H1 (cell line): ENCODE measurements around the gene ASPRV1. TPM values are rescaled to one million over a fixed set of nuclear protein-coding genes. Genes with fewer than 3 reads are reported as not detected.

ENCODE experiments used
- CTCF ChIA-PET: fragments of 300-600 bp; sonication (Branson Sonifier 250); formaldehyde crosslinking; loops from one replicate; lab custom pipeline; 2021; ENCODE audit not compliant: partially characterized antibody; lab: Charles Lee
- POLR2A ChIA-PET: fragments of 300-600 bp; sonication (Branson Sonifier 250); formaldehyde crosslinking; loops from one replicate; lab custom pipeline; 2021; ENCODE audit warnings: inconsistent platforms; ENCODE audit not compliant: partially characterized antibody; lab: Charles Lee
- DNase-seq, 2 experiments: peaks; one replicate each; pipeline versions ENCODE4 v3.0.0 to v3.0.0-alpha.2; 2010 to 2022; ENCODE audit warnings: low spot score in 2 of 2, low read depth in 1 of 2, mixed read lengths in 1 of 2
- FAIRE-seq: peaks from 2 replicates; lab custom pipeline; 2011; peaks lifted over from hg19 to GRCh38; lab: Jason Lieb, UNC
- H2AFZ ChIP-seq: 2 replicates; pipeline ENCODE4 v1.8.1; 2012; ENCODE audit warnings: low read length, inconsistent platforms
- H2AK5ac ChIP-seq: 2 replicates; pipeline ENCODE4 v1.6.1; 2013; ENCODE audit warnings: low read depth, low read length
- H2BK120ac ChIP-seq: replicated peaks from 2 replicates; pipeline ENCODE3; 2013; ENCODE audit warnings: low read depth, low read length, inconsistent platforms
- H2BK12ac ChIP-seq: 2 replicates; pipeline ENCODE4 v1.6.1; 2013; ENCODE audit warnings: low read depth, low read length
- H2BK15ac ChIP-seq: 2 replicates; pipeline ENCODE4 v1.6.1; 2013; ENCODE audit warnings: low read length
- H2BK20ac ChIP-seq: 2 replicates; pipeline ENCODE4 v1.6.1; 2013; ENCODE audit warnings: low read length
- H2BK5ac ChIP-seq: 2 replicates; pipeline ENCODE4 v1.6.1; 2013; ENCODE audit warnings: low read depth, low read length
- H3K14ac ChIP-seq: 2 replicates; pipeline ENCODE4 v1.6.1; 2013; ENCODE audit warnings: inconsistent platforms; ENCODE audit not compliant: insufficient read length
- H3K18ac ChIP-seq: 2 replicates; pipeline ENCODE4 v1.6.1; 2013; ENCODE audit warnings: low read length; ENCODE audit errors: extremely low read depth
- H3K23ac ChIP-seq: 2 replicates; pipeline ENCODE4 v1.6.1; 2013; ENCODE audit warnings: inconsistent platforms; ENCODE audit not compliant: insufficient read length
- H3K23me2 ChIP-seq: 2 replicates; pipeline ENCODE4 v1.6.1; 2013; ENCODE audit warnings: low read depth, low read length
- H3K27ac ChIP-seq: 2 replicates; pipeline ENCODE4 v1.6.1; 2011; ENCODE audit warnings: low read depth, low read length, inconsistent platforms
- H3K27me3 ChIP-seq, 4 experiments: replicated peaks in 1 of 4; 1 replicate in 1 of 4; 2 replicates in 3 of 4; pipeline versions ENCODE4 v1.6.1 to v1.8.1; 2011 to 2013; ENCODE audit warnings: low read length in 3 of 4, mild to moderate bottlenecking in 3 of 4, inconsistent platforms in 2 of 4, mixed read lengths in 2 of 4, moderate library complexity in 1 of 4; ENCODE audit not compliant: control insufficient read depth in 3 of 4, insufficient read depth in 3 of 4; ENCODE audit errors: extremely low read depth in 1 of 4
- H3K36me3 ChIP-seq, 4 experiments: 2 replicates each; pipeline versions ENCODE4 v1.6.1 to v1.8.1; 2011 to 2013; ENCODE audit warnings: mild to moderate bottlenecking in 4 of 4, low read length in 3 of 4, moderate library complexity in 2 of 4, control low read depth in 1 of 4, inconsistent platforms in 1 of 4; ENCODE audit not compliant: insufficient read depth in 4 of 4, control insufficient read depth in 2 of 4
- H3K4ac ChIP-seq: replicated peaks from 2 replicates; pipeline ENCODE3; 2013; ENCODE audit warnings: low read length, low read depth, mixed read lengths, inconsistent platforms; ENCODE audit not compliant: insufficient read length
- H3K4me1 ChIP-seq, 4 experiments: replicated peaks in 1 of 4; 1 replicate in 1 of 4; 2 replicates in 3 of 4; pipeline versions ENCODE4 v1.6.1 to v1.8.1; 2011 to 2013; ENCODE audit warnings: low read length in 3 of 4, inconsistent platforms in 2 of 4, mixed read lengths in 1 of 4; ENCODE audit not compliant: insufficient read depth in 4 of 4, control insufficient read depth in 3 of 4
- H3K4me2 ChIP-seq, 2 experiments: 2 replicates each; pipeline versions ENCODE4 v1.6.1 to v1.8.1; 2011 to 2013; ENCODE audit warnings: low read depth in 2 of 2, low read length in 2 of 2, control low read depth in 1 of 2, inconsistent platforms in 1 of 2, mild to moderate bottlenecking in 1 of 2; ENCODE audit not compliant: insufficient read depth in 1 of 2
- H3K4me3 ChIP-seq, 4 experiments: fragments of 200-600, 300-600 bp in 1 of 4; sonication (generic), shearing (Covaris generic), sonication (Bioruptor Twin) in 1 of 4; 2 replicates each; pipeline versions ENCODE4 v1.5.1 to v1.8.1; 2011 to 2016; ENCODE audit warnings: low read length in 4 of 4, low read depth in 3 of 4, control low read depth in 2 of 4, inconsistent platforms in 2 of 4, mild to moderate bottlenecking in 2 of 4, mixed read lengths in 1 of 4, moderate library complexity in 1 of 4; ENCODE audit not compliant: insufficient read depth in 2 of 4; ENCODE audit errors: extremely low read depth in 1 of 4
- H3K56ac ChIP-seq: replicated peaks from 2 replicates; pipeline ENCODE3; 2013; ENCODE audit warnings: low read depth, mild to moderate bottlenecking, mixed read lengths, low read length, inconsistent platforms; ENCODE audit not compliant: insufficient read length
- H3K79me1 ChIP-seq: 2 replicates; pipeline ENCODE4 v1.6.1; 2013; ENCODE audit warnings: low read depth, low read length, control low read depth
- H3K79me2 ChIP-seq, 2 experiments: 2 replicates each; pipeline versions ENCODE4 v1.6.1 to v1.8.1; 2012 to 2013; ENCODE audit warnings: low read length in 2 of 2, mild to moderate bottlenecking in 2 of 2, inconsistent platforms in 1 of 2; ENCODE audit not compliant: insufficient read depth in 2 of 2, control insufficient read depth in 1 of 2
- H3K9ac ChIP-seq, 4 experiments: replicated peaks in 1 of 4; 1 replicate in 1 of 4; 2 replicates in 3 of 4; pipeline versions ENCODE4 v1.6.1 to v1.8.1; 2011 to 2013; ENCODE audit warnings: low read depth in 3 of 4, low read length in 3 of 4, control low read depth in 2 of 4, mild to moderate bottlenecking in 2 of 4, moderate library complexity in 2 of 4, inconsistent platforms in 1 of 4; ENCODE audit errors: extremely low read depth in 1 of 4
- H3K9me3 ChIP-seq, 2 experiments: 2 replicates each; pipeline versions ENCODE4 v1.6.1 to v1.8.1; 2012 to 2013; ENCODE audit warnings: mild to moderate bottlenecking in 2 of 2, moderate library complexity in 2 of 2, control low read depth in 1 of 2, inconsistent platforms in 1 of 2, low read depth in 1 of 2, low read length in 1 of 2, mixed read lengths in 1 of 2; ENCODE audit not compliant: insufficient read depth in 2 of 2
- H4K20me1 ChIP-seq, 2 experiments: replicated peaks in 1 of 2; 2 replicates each; pipeline versions ENCODE3 to v1.8.1; 2011 to 2013; ENCODE audit warnings: inconsistent platforms in 2 of 2, low read length in 2 of 2, mild to moderate bottlenecking in 1 of 2; ENCODE audit not compliant: insufficient read depth in 2 of 2, control insufficient read depth in 1 of 2
- H4K5ac ChIP-seq: 2 replicates; pipeline ENCODE4 v1.6.1; 2013; ENCODE audit warnings: low read length, low read depth, mixed read lengths, inconsistent platforms; ENCODE audit not compliant: insufficient read length
- H4K8ac ChIP-seq: 2 replicates; pipeline ENCODE4 v1.8.0; 2013; ENCODE audit warnings: mild to moderate bottlenecking, moderate library complexity, low read length, inconsistent platforms; ENCODE audit not compliant: insufficient read depth; ENCODE audit errors: extremely low read depth
- H4K91ac ChIP-seq: replicated peaks from 2 replicates; pipeline ENCODE3; 2013; ENCODE audit warnings: low read length, mixed read lengths, inconsistent platforms; ENCODE audit not compliant: insufficient read length
- SIN3A ChIP-seq, 2 experiments: IDR thresholded peaks in 1 of 2; conservative IDR thresholded peaks in 1 of 2; 2 replicates each; pipeline ENCODE4 v1.6.1; 2011 to 2012; ENCODE audit warnings: low read length in 2 of 2, improper control_type of control experiment in 1 of 2, low read depth in 1 of 2, mild to moderate bottlenecking in 1 of 2
- TAF1 ChIP-seq: IDR thresholded peaks from 2 replicates; pipeline ENCODE4 v1.6.1; 2011; ENCODE audit warnings: mild to moderate bottlenecking, low read depth, low read length
- ZNF274 ChIP-seq: IDR thresholded peaks from 2 replicates; pipeline ENCODE4 v1.7.0; 2012; ENCODE audit warnings: low read length, borderline replicate concordance; ENCODE audit errors: extremely low read depth
- WGBS, 2 experiments: shearing (Covaris generic) in 1 of 2; methylation state at CpG; one replicate each; pipeline versions ENCODE4 v1.1.6 to v1.1.7; 2013 to 2015; ENCODE audit warnings: low lambda C conversion rate in 2 of 2, mixed read lengths in 2 of 2, inconsistent platforms in 1 of 2, low coverage in 1 of 2, missing lambda C conversion rate in 1 of 2; ENCODE audit not compliant: insufficient replicate concordance in 2 of 2, insufficient coverage in 1 of 2, insufficient read length in 1 of 2; ENCODE audit errors: extremely low coverage in 1 of 2, missing lambda C conversion rate in 1 of 2; 5-methylcytosine and 5-hydroxymethylcytosine counted together
- polyA plus RNA-seq, 7 experiments: library from polyadenylated mRNA; depleted of rRNA in 3 of 7; stranded (reverse) in 5 of 7; unstranded in 2 of 7; fragments of >200 nt in 5 of 7; fragments of 200-250 nt in 2 of 7; gene quantifications; 1 replicate in 5 of 7; 2 replicates in 1 of 7; 4 replicates in 1 of 7; pipeline versions ENCODE4 v1.2.1 to v1.2.3, GENCODE V29; 2011 to 2013; ENCODE audit warnings: missing spikeins in 2 of 7, mixed read lengths in 2 of 7
- total RNA-seq: library from RNA; stranded (reverse); fragmentation: NEBNext Ultra II Directional; extraction: Animal tissue kit (Norgen Biotek cat#: 25700); gene quantifications from 2 replicates; pipeline ENCODE4 v1.2.1, GENCODE V29; 2021
- TF ChIP-seq, protein P1 (sequence below): IDR thresholded peaks from 2 replicates; pipeline ENCODE4 v1.6.1; 2011; ENCODE audit warnings: low read depth, mild to moderate bottlenecking, low read length; ENCODE audit not compliant: insufficient read depth

ASPRV1 gene
- total and polyA plus RNA-seq, 2 of the 8 experiments (the other 6 are each of a cell fraction or from before 2014, with no cell fraction given): 0.59 to 0.95 TPM

DNA sequence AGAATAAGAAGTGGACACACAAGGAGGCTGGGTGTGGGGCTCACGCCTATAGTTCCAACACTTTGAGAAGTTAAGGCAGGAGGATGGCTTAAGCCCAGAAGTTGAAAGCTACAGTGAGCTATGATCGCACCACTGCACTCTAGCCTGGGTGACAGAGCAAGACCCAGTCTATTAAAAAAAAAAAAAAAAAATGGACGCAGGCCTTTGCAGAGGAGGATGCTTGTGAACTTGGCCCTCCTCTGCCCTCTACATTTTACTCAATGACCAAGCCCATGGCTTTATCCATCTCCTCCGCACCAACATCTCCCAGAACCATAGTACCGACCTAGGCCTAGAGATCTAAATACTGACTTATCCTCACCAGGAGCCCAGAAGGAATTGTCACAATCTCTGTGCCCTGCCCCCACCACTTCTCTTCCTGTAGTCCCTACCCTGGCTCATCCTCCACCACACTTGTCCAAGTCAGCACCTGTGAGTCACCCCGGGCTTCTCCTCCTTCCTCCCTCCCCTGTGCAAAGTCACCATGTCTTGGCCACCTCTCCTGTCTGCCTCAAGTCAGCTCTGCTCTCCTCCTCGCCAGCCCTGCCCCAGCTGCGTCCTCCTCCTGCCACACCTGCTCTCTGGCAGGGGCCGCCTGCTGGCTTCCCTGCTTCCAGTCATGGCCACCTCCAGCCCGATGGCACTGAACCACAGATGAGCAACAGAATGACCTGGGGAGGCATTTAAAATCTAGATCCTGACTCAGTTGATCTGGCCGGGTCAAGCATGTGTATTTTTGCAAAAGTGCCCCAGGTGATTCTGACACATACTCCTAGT, 35.8 kb upstream of the ASPRV1 start:
- H2BK15ac ChIP-seq: 0 out of 2 replicates have a peak overlapping the region, but pooled peaks have one; percentile 16
- no peak overlapping the region for H3K23ac ChIP-seq
- H3K79me2 ChIP-seq: no peaks in the 10 kb centered on the region
- H3K4me1 ChIP-seq: peaks cover 0 to 11% (median 7%) of the 10 kb centered on the region in 4 experiments; a peak in 5 of 7 replicates
- H2BK20ac ChIP-seq: no peak overlapping the region
- DNase-seq: no peak
- WGBS, 2 experiments: 86% methylated on average over 10 of the region's 11 CpGs; no CpG with 5 or more reads in 1 of the 2 experiments
- H4K8ac ChIP-seq: no peak overlapping the region
- no peak overlapping the region for H3K4me3 ChIP-seq
- no peak overlapping the region for H3K4ac ChIP-seq
- H3K79me1 ChIP-seq: no peaks in the 10 kb centered on the region
- H3K9ac ChIP-seq: no peak overlapping the region
- no peak overlapping the region for H2AK5ac ChIP-seq
- TF ChIP-seq, protein P1, sequence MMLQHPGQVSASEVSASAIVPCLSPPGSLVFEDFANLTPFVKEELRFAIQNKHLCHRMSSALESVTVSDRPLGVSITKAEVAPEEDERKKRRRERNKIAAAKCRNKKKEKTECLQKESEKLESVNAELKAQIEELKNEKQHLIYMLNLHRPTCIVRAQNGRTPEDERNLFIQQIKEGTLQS: no peak
- no peak for TF ChIP-seq TAF1
- no peak for TF ChIP-seq SIN3A (conservative IDR thresholded peaks at IDR 0.05 in 1 of 2, IDR thresholded peaks at IDR 0.05 in 1 of 2; ENCODE audit: low read depth in 1 of 2, low read length in 2 of 2)
- TF ChIP-seq ZNF274: no peak
- H4K91ac ChIP-seq: no peak overlapping the region
- H4K20me1 ChIP-seq: no peaks in the 10 kb centered on the region
- no peaks in the 10 kb centered on the region; the same call in 1 of the 2 replicates for H3K23me2 ChIP-seq
- no peak overlapping the region for H2BK12ac ChIP-seq
- ChIA-PET POLR2A (interaction anchor here (0.6 to 0.9 kb wide), 3 partner anchors 12 to 92 kb away, joined by 3 to 4 read pairs (median 3); no protein-coding TSS in a partner anchor), CTCF (interaction anchor here (0.6 to 1.5 kb wide), 7 partner anchors 8 to 146 kb away, joined by 3 to 5 read pairs (median 3); no protein-coding TSS in a partner anchor)
- H2BK120ac ChIP-seq: no peak overlapping the region
- H2AFZ ChIP-seq: no peak overlapping the region
- H2BK5ac ChIP-seq: peak overlapping the region; percentile 78; the same call in 1 of the 2 replicates
- H3K27ac ChIP-seq: 0 out of 2 replicates have a peak overlapping the region, but pooled peaks have one; percentile 26
- H3K18ac ChIP-seq: no peak overlapping the region; the same call in 1 of the 2 replicates
- no peaks in the 10 kb centered on the region for H3K9me3 ChIP-seq
- no peak for FAIRE-seq
- no peak overlapping the region for H3K14ac ChIP-seq
- peaks cover 0 to 2% (median 0%) of the 10 kb centered on the region in 4 experiments; a peak in 1 of 8 replicates for H3K36me3 ChIP-seq
- no peak overlapping the region for H3K4me2 ChIP-seq
- no peak overlapping the region for H4K5ac ChIP-seq
- no peaks in the 10 kb centered on the region for H3K27me3 ChIP-seq
- no peak overlapping the region for H3K56ac ChIP-seq
